A549 (cell line): ENCODE data around the gene ZSCAN25. TPM values are rescaled to one million over a fixed set of nuclear protein-coding genes. Genes with fewer than 3 reads are reported as not detected.

ENCODE experiments used
- ATAC-seq, 2 experiments: fragments of 200-7000 bp in 1 of 2; fragments of >200 bp in 1 of 2; cut with Nextera tagmentation in 1 of 2; cut with Tn5 transposase in 1 of 2; 3 replicates each; pipeline versions ENCODE4 v1.8.0 to v1.9.1; 2018 to 2020; ENCODE audit warnings: mild to moderate bottlenecking in 1 of 2, moderate library complexity in 1 of 2
- CTCF ChIA-PET: fragments of 300-600 bp; sonication (Branson Sonifier 250); formaldehyde crosslinking; extraction: SDS; loops from one replicate; lab custom pipeline; 2021; ENCODE audit warnings: antibody characterized with exemption, inconsistent platforms; lab: Yijun Ruan, JAX
- POLR2A ChIA-PET: fragments of 350-600 bp; formaldehyde crosslinking; extraction: SDS; loops from one replicate; lab custom pipeline; 2021; ENCODE audit warnings: antibody characterized with exemption, inconsistent platforms; lab: Yijun Ruan, JAX
- DNase-seq, 2 experiments: peaks; one replicate each; pipeline versions ENCODE4 v3.0.0 to v3.0.0-alpha.2; 2011 to 2016; ENCODE audit warnings: low read depth in 1 of 2, low spot score in 1 of 2
- FAIRE-seq: peaks from 2 replicates; lab custom pipeline; 2011; peaks lifted over from hg19 to GRCh38; lab: Jason Lieb, UNC
- H3K27ac ChIP-seq, 2 experiments: fragments of >200 bp; sonication (Bioruptor Twin); formaldehyde crosslinking; 3 replicates each; pipeline ENCODE4 v1.5.1; 2016 to 2017
- H3K4me1 ChIP-seq: fragments of >200 bp; sonication (Bioruptor Twin); formaldehyde crosslinking; 3 replicates; pipeline ENCODE4 v1.6.1; 2016
- H3K4me2 ChIP-seq: fragments of >200 bp; sonication (Bioruptor Twin); formaldehyde crosslinking; 3 replicates; pipeline ENCODE4 v1.6.1; 2016
- H3K4me3 ChIP-seq: fragments of >200 bp; sonication (Bioruptor Twin); formaldehyde crosslinking; 3 replicates; pipeline ENCODE4 v1.5.1; 2016
- H3K9me3 ChIP-seq: fragments of >200 bp; sonication (Bioruptor Twin); formaldehyde crosslinking; 3 replicates; pipeline ENCODE4 v1.6.1; 2016
- ATOH8 ChIP-seq: fragments of 250-450 bp; sonication (Bioruptor Pico); IDR thresholded peaks from 2 replicates; pipeline ENCODE4 v1.5.0; 2020; ENCODE audit warnings: low read depth, mild to moderate bottlenecking, moderate library complexity
- CBX2 ChIP-seq: fragments of 200-600 bp; sonication (generic); IDR thresholded peaks from 2 replicates; pipeline ENCODE4 v1.6.1; 2016; ENCODE audit warnings: low read depth, mild to moderate bottlenecking, borderline replicate concordance
- CEBPB ChIP-seq, 2 experiments: fragments of >200 bp in 1 of 2; sonication (Bioruptor Twin) in 1 of 2; formaldehyde crosslinking in 1 of 2; IDR thresholded peaks; 2 replicates each; pipeline ENCODE4 v1.6.1; 2012 to 2016
- CHD2 ChIP-seq: fragments of 150-350 bp; IDR thresholded peaks from 2 replicates; pipeline ENCODE4 v1.6.1; 2014; ENCODE audit warnings: low read length; ENCODE audit not compliant: partially characterized antibody
- EHF ChIP-seq: fragments of 250-450 bp; sonication (Bioruptor Pico); IDR thresholded peaks from 2 replicates; pipeline ENCODE4 v1.5.0; 2020; ENCODE audit warnings: mild to moderate bottlenecking
- EP300 ChIP-seq, 2 experiments: fragments of >200 bp; sonication (Bioruptor Twin); formaldehyde crosslinking; IDR thresholded peaks; 2 replicates in 1 of 2; 3 replicates in 1 of 2; pipeline ENCODE4 v1.6.1; 2016 to 2017
- ESRRA ChIP-seq: fragments of 150-350 bp; IDR thresholded peaks from 2 replicates; pipeline ENCODE4 v1.6.1; 2014; ENCODE audit warnings: mild to moderate bottlenecking, low read length, borderline replicate concordance
- FOSB ChIP-seq: fragments of 250-450 bp; sonication (Bioruptor Pico); IDR thresholded peaks from 2 replicates; pipeline ENCODE4 v1.5.0; 2020; ENCODE audit warnings: mild to moderate bottlenecking, moderate library complexity
- FOXS1 ChIP-seq: fragments of 250-450 bp; sonication (Bioruptor Pico); IDR thresholded peaks from 2 replicates; pipeline ENCODE4 v1.5.0; 2020; ENCODE audit warnings: mild to moderate bottlenecking, moderate library complexity
- HDAC2 ChIP-seq: fragments of 200-600 bp; sonication (generic); IDR thresholded peaks from 2 replicates; pipeline ENCODE4 v1.6.1; 2016
- HOXB13 ChIP-seq: fragments of 250-450 bp; sonication (Bioruptor Pico); IDR thresholded peaks from 2 replicates; pipeline ENCODE4 v1.5.0; 2020; ENCODE audit warnings: low read depth, mild to moderate bottlenecking, moderate library complexity
- HOXB5 ChIP-seq: fragments of 250-450 bp; sonication (Bioruptor Pico); IDR thresholded peaks from 2 replicates; pipeline ENCODE4 v1.5.0; 2020; ENCODE audit warnings: mild to moderate bottlenecking, moderate library complexity
- JUNB ChIP-seq: fragments of >200 bp; sonication (Bioruptor Twin); formaldehyde crosslinking; IDR thresholded peaks from 2 replicates; pipeline ENCODE4 v1.6.1; 2016
- KDM1A ChIP-seq: fragments of 200-600 bp; sonication (generic); IDR thresholded peaks from 2 replicates; pipeline ENCODE4 v1.6.1; 2016; ENCODE audit warnings: low read depth, mild to moderate bottlenecking
- MAX ChIP-seq: IDR thresholded peaks from 2 replicates; pipeline ENCODE4 v1.6.1; 2012
- NFE2L2 ChIP-seq: fragments of 150-350 bp; conservative IDR thresholded peaks from 2 replicates; pipeline ENCODE4 v1.6.1; 2014; ENCODE audit warnings: low read length
- NPAS2 ChIP-seq: fragments of 250-450 bp; sonication (Bioruptor Pico); IDR thresholded peaks from 2 replicates; pipeline ENCODE4 v1.8.0; 2022; ENCODE audit warnings: mild to moderate bottlenecking, moderate library complexity, borderline replicate concordance
- PBX3 ChIP-seq: IDR thresholded peaks from 2 replicates; pipeline ENCODE4 v1.6.1; 2012
- PHF8 ChIP-seq: fragments of 200-600 bp; sonication (generic); IDR thresholded peaks from 2 replicates; pipeline ENCODE4 v1.6.1; 2016; ENCODE audit warnings: low read depth, mild to moderate bottlenecking, antibody characterized with exemption, moderate library complexity, borderline replicate concordance
- POLR2A ChIP-seq: IDR thresholded peaks from 2 replicates; pipeline ENCODE4 v1.6.1; 2012; ENCODE audit warnings: mild to moderate bottlenecking, low read length
- RARB ChIP-seq: fragments of 250-450 bp; sonication (Bioruptor Pico); IDR thresholded peaks from 2 replicates; pipeline ENCODE4 v1.8.0; 2021; ENCODE audit warnings: mild to moderate bottlenecking, moderate library complexity
- RCOR1 ChIP-seq: fragments of 150-350 bp; IDR thresholded peaks from 2 replicates; pipeline ENCODE4 v1.6.1; 2014; ENCODE audit warnings: antibody characterized with exemption, low read length, low read depth
- RNF2 ChIP-seq: fragments of 200-600 bp; sonication (generic); IDR thresholded peaks from 2 replicates; pipeline ENCODE4 v1.6.1; 2016; ENCODE audit warnings: low read depth, mild to moderate bottlenecking, antibody characterized with exemption, moderate library complexity, borderline replicate concordance
- SMC3 ChIP-seq: fragments of >200 bp; sonication (Bioruptor Twin); formaldehyde crosslinking; IDR thresholded peaks from 3 replicates; pipeline ENCODE4 v1.6.1; 2018; ENCODE audit warnings: inconsistent platforms
- TP53 ChIP-seq: fragments of 250-450 bp; sonication (Bioruptor Pico); IDR thresholded peaks from 2 replicates; pipeline ENCODE4 v1.5.0; 2021; ENCODE audit warnings: mild to moderate bottlenecking, moderate library complexity
- ZSCAN20 ChIP-seq: fragments of 250-450 bp; sonication (Bioruptor Pico); IDR thresholded peaks from 2 replicates; pipeline ENCODE4 v1.8.0; 2022; ENCODE audit warnings: mild to moderate bottlenecking, moderate library complexity
- WGBS: methylation state at CpG from one replicate; pipeline ENCODE4 v1.1.6; 2017; ENCODE audit errors: missing lambda C conversion rate; 5-methylcytosine and 5-hydroxymethylcytosine counted together
- polyA plus RNA-seq, 4 experiments: library from polyadenylated mRNA; depleted of rRNA in 3 of 4; stranded (reverse); fragments of >200 nt; fragmentation: RNase III in 1 of 4; extraction: RNeasy Plus Mini Kit Qiagen cat#74134 plus additional on column Dnase treatment in 1 of 4; gene quantifications; 2 replicates in 3 of 4; 3 replicates in 1 of 4; pipeline ENCODE4 v1.2.3, GENCODE V29; 2011 to 2017

Gene ZSCAN25
- polyA plus RNA-seq, 2 of the 4 experiments (the other 2 are of a cell fraction): 7.5 to 9.3 TPM

- CTCF ChIA-PET: interaction anchor here (1.0 to 1.7 kb wide), 2 partner anchors 163 to 304 kb away, joined by 5 to 6 read pairs; no protein-coding TSS in a partner anchor
- H3K4me3 ChIP-seq: no peak overlapping the region
- DNase-seq (no peak), FAIRE-seq (no peak), ATAC-seq (no peak)
- TF ChIP-seq POLR2A (no peak), SMC3 (no peak), TP53 (no peak), PBX3 (no peak), CEBPB (IDR thresholded peaks at IDR 0.05) (no peak), FOXS1 (no peak), HOXB5 (no peak), EP300 (IDR thresholded peaks at IDR 0.05) (no peak), NPAS2 (CRISPR knock-in tag) (no peak), JUNB (no peak)
- peaks cover under 1% of the 10 kb centered on the region; the same call in 2 of the 3 replicates for H3K9me3 ChIP-seq
- H3K4me1 ChIP-seq: peaks cover 21% of the 10 kb centered on the region
- 78% methylated on average over 2 of the region's 2 CpGs for WGBS
- H3K4me2 ChIP-seq: no peak overlapping the region
- no peak overlapping the region for H3K27ac ChIP-seq
- POLR2A ChIA-PET: no interaction called here
Measured at GRCh38 chr7:99674995-99675742, 58.4 kb downstream of the ZSCAN25 start.

GRCh38 chr7:99677013-99677647 is 60.4 kb downstream of the ZSCAN25 start:
- Histone ChIP-seq H3K4me3 (no peak overlapping the region), H3K9me3 (peaks cover 18% of the 10 kb centered on the region; the same call in 2 of the 3 replicates), H3K4me1 (peaks cover 21% of the 10 kb centered on the region), H3K27ac (peak overlapping the region in 1 of 2 experiments; percentile 8; a peak in 1 of 6 replicates), H3K4me2 (no peak overlapping the region)
- TF ChIP-seq HOXB13 (CRISPR knock-in tag) (no peak), CBX2 (no peak), EHF (CRISPR knock-in tag) (no peak), PHF8 (no peak), NFE2L2 (no peak), HOXB5 (no peak), HDAC2 (no peak), RNF2 (no peak), FOSB (CRISPR knock-in tag) (no peak), KDM1A (no peak), CHD2 (no peak), ATOH8 (no peak), ZSCAN20 (CRISPR knock-in tag) (no peak), RCOR1 (no peak), MAX (no peak), RARB (CRISPR knock-in tag) (no peak), ESRRA (no peak)
- CTCF ChIA-PET: interaction anchor here (0.6 to 1.0 kb wide), 4 partner anchors 17 to 763 kb away, joined by 3 read pairs; no protein-coding TSS in a partner anchor
- FAIRE-seq (no peak), ATAC-seq (no peak), DNase-seq (no peak)
- 73% methylated on average over 4 of the region's 4 CpGs for WGBS
- POLR2A ChIA-PET: no interaction called here
